CD4-positive, alpha-beta T cell treated with Interleukin-12 subunit alpha and Interleukin-12 subunit beta, for 1 hour (primary cell): ENCODE measurements around the gene STPG1.
A peak's percentile ranks its signal among the peaks of the same experiment; 100 is the strongest.

Experiments used
- DNase-seq: peaks from one replicate; pipeline ENCODE4 v3.0.0-alpha.2; 2020

The STPG1 gene

GRCh38 chr1:24391882-24392603 lies 21.5 kb downstream of the STPG1 start:
- peak; percentile 76 for DNase-seq

GRCh38 chr1:24390924-24391782 lies 22.4 kb downstream of the STPG1 start:
- peak; percentile 82 for DNase-seq

GRCh38 chr1:24389231-24389678 lies 24.3 kb downstream of the STPG1 start:
- no peak for DNase-seq

GRCh38 chr1:24388331-24388885 lies 25.2 kb downstream of the STPG1 start:
- no peak for DNase-seq

- no peak for DNase-seq
Observed at GRCh38 chr1:24387636-24388175, 25.9 kb downstream of the STPG1 start.

- DNase-seq: no peak
Observed at GRCh38 chr1:24386931-24387330, 26.7 kb downstream of the STPG1 start.

- DNase-seq: no peak
Observed at GRCh38 chr1:24386241-24386640, 27.3 kb downstream of the STPG1 start.

- DNase-seq: peak; percentile 29
Observed at GRCh38 chr1:24385160-24385940, 28.2 kb downstream of the STPG1 start.

- DNase-seq: peak; percentile 24
Observed at GRCh38 chr1:24384251-24385090, 29.1 kb downstream of the STPG1 start.

- DNase-seq: no peak
Observed at GRCh38 chr1:24383381-24383940, 30.1 kb downstream of the STPG1 start.

GRCh38 chr1:24382165-24382577 lies 31.4 kb downstream of the STPG1 start:
- no peak for DNase-seq

GRCh38 chr1:24381256-24381655 lies 32.3 kb downstream of the STPG1 start:
- no peak for DNase-seq

GRCh38 chr1:24380508-24380907 lies 33.1 kb downstream of the STPG1 start:
- DNase-seq: no peak

- no peak for DNase-seq
Observed at GRCh38 chr1:24379733-24380315, 33.8 kb downstream of the STPG1 start.

- no peak for DNase-seq
Observed at GRCh38 chr1:24374891-24375786, 38.4 kb downstream of the STPG1 start.

GRCh38 chr1:24373710-24374109 lies 39.9 kb downstream of the STPG1 start:
- no peak for DNase-seq

- no peak for DNase-seq
Observed at GRCh38 chr1:24373044-24373443, 40.5 kb downstream of the STPG1 start.

- no peak for DNase-seq
Observed at GRCh38 chr1:24369801-24370200, 43.8 kb downstream of the STPG1 start.

- DNase-seq: no peak
Observed at GRCh38 chr1:24369199-24369598, 44.4 kb downstream of the STPG1 start.

GRCh38 chr1:24366707-24367106 lies 46.9 kb downstream of the STPG1 start:
- no peak for DNase-seq
